ENCODE results near the gene FGFR3. TPM values are rescaled to one million over a fixed set of nuclear protein-coding genes. Genes with fewer than 3 reads are reported as not detected.
A peak's percentile ranks its signal among the peaks of the same experiment; 100 is the strongest.

Gene FGFR3
- total RNA-seq, 2 experiments from 2014 or later: 0.21 to 0.27 TPM

DNA sequence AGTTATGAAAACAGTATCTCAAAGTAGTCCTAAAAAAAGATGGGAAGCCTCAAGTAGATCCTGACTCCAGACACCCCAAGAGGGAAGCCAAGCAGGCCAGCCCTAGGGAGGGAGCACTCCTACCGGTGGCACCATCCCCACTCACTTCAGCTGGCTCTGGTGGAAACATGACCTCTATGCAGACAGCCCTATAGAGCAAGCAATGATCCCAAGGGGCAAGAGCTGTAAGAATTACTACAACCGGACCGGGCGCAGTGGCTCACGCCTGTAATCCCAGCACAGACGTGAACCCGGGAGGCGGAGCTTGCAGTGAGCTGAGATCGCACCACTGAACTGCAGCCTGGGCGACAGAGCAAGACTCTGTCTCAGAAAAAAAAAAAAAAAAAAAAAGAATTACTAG lies 57.2 kb downstream of the FGFR3 start:
- no peak overlapping the region for H3K4me3 Mint-ChIP-seq
- CTCF ChIA-PET: no interaction called here
- no peak overlapping the region for H3K27ac Mint-ChIP-seq
- POLR2A ChIA-PET: no interaction called here
- peaks cover 31% of the 10 kb centered on the region for H3K4me1 Mint-ChIP-seq (ENCODE audit: low read depth)
- H3K9me3 Mint-ChIP-seq: no peaks in the 10 kb centered on the region
- H3K36me3 Mint-ChIP-seq: peaks cover 16% of the 10 kb centered on the region
- no peak for DNase-seq
- intact Hi-C loops (cut with micrococcal nuclease): loop anchor here (10.0 kb wide), 1 partner anchor 165 kb away; the partner anchor contains the start of gene FAM53A
- no peaks in the 10 kb centered on the region for H3K27me3 Mint-ChIP-seq

GRCh38 chr4:1851160-1851559 lies 58.1 kb downstream of the FGFR3 start:
- intact Hi-C loops (cut with micrococcal nuclease): loop anchor here (10.0 kb wide), 1 partner anchor 166 kb away; the partner anchor contains the start of gene FAM53A
- CTCF ChIA-PET: interaction anchor here (3.2 kb wide), 1 partner anchor 49 kb away, joined by 17 read pairs; no protein-coding TSS in a partner anchor
- H3K36me3 Mint-ChIP-seq: peaks cover 16% of the 10 kb centered on the region
- H3K27ac Mint-ChIP-seq: no peak overlapping the region
- no peak overlapping the region for H3K4me3 Mint-ChIP-seq
- H3K4me1 Mint-ChIP-seq (ENCODE audit: low read depth): peaks cover 31% of the 10 kb centered on the region
- H3K9me3 Mint-ChIP-seq: no peaks in the 10 kb centered on the region
- DNase-seq: no peak
- H3K27me3 Mint-ChIP-seq: no peaks in the 10 kb centered on the region
- POLR2A ChIA-PET: no interaction called here

DNA sequence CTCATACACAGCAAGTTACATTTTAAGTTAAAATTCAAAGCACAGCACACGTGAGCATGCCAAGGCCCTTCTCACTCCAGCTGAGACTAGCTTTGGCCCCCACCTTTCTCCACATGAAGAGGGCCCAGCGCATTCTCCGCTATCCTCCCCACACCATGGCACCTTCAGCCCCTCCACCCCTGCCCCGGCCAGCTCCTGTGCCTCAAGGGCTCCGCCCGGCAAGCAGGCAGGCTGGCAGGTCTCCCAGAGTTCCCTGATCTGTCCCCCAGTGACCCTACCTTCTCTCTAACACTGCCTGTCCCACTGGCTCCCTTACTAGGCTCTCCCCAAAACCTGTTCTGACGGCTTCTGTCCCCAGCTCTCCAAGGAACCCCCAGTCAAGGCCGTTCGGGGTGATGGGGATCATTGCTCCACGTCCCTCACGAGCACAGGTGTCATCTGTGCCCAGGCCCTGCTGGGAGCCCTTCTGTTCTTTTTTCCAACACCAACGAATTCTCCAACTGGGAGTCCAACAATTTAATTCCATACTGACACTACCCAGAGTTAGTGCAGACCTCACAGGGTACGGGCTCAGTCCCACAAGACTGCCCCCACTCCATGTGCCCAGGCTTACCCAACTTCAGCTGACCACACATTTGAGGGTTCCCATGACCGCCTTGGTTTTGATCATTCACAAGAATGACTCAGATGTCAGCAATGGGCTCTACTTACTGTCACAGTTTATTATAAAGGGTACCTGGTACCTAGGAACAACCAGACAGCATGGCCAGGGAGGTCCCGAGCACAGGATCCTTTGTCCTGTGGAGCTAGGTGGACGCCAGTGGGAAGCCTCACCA lies 58.7 kb downstream of the FGFR3 start:
- ChIA-PET POLR2A (no interaction called here), CTCF (interaction anchor here (3.2 kb wide), 1 partner anchor 48 kb away, joined by 17 read pairs; no protein-coding TSS in a partner anchor)
- Mint-ChIP-seq H3K9me3 (no peaks in the 10 kb centered on the region), H3K4me1 (ENCODE audit: low read depth) (peaks cover 32% of the 10 kb centered on the region), H3K27me3 (no peaks in the 10 kb centered on the region), H3K4me3 (no peak overlapping the region), H3K36me3 (peaks cover 11% of the 10 kb centered on the region), H3K27ac (no peak overlapping the region)
- DNase-seq: no peak
- intact Hi-C loops (cut with micrococcal nuclease): loop anchor here (10.0 kb wide), 1 partner anchor 167 kb away; the partner anchor contains the start of gene FAM53A

DNA sequence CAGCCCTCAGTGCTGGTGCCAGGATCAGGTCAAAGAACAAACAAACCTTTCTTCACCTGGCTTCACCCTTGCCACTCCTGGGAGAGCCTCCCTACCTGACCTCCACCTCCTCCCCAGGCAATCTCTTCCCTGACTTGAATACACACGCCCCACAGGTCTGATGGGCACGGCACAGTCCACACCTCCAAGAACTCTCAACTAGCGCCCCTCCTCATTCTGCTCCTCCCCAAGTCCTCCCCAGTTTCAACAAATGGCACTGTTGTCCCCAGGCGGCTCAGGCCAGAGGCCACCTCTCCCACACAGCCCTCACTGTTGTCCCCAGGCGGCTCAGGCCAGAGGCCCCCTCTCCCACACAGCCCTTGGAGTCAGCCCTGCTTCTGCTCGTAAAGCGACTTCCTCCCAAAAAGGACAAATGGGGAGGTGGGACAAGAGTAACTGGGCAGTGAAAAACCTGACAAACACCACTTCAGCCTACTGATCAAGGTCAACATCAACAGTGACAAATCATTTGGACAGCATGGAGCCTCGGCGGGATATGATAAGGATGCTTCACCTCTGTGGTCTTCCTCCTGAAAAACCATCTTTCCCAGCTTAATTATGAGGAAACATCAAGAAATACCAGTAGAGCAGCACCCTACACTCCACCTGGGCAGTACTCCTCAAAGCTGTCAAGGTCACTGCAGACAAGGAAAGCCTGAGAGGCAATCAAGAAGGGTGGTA lies 60.0 kb downstream of the FGFR3 start:
- H3K27ac Mint-ChIP-seq: no peak overlapping the region

DNA sequence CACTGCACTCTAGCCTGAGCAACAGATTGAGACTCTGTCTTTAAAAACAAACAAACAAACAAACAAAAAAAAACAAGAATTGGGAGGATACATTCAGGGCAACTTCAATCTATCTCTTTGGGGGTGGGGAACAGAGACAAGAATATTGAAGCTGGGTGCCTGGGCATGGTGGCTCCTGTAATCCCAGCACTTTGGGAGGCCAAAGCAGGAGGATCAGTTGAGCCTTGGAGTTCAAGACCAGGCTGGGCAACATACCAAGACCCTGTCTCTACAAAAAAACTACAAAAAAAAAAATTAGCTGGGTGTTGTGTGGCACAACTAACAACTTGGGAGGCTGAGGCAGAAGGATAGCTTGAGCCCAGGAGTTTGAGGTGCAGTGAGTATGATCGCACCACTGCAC lies 61.7 kb downstream of the FGFR3 start:
- no peak for DNase-seq
- POLR2A ChIA-PET: interaction anchor here (0.6 kb wide), 2 partner anchors 16 to 55 kb away, joined by 3 read pairs; no protein-coding TSS in a partner anchor
- intact Hi-C loops (cut with micrococcal nuclease): loop anchor here (5.0 to 10.0 kb wide), 2 partner anchors 132 to 170 kb away; partner anchors contain the start of genes FAM53A, TACC3 and TMEM129
- Mint-ChIP-seq H3K4me3 (peak overlapping the region; percentile 77), H3K27me3 (no peaks in the 10 kb centered on the region), H3K36me3 (peaks cover 8% of the 10 kb centered on the region), H3K4me1 (ENCODE audit: low read depth) (peaks cover 40% of the 10 kb centered on the region), H3K27ac (no peak overlapping the region), H3K9me3 (no peaks in the 10 kb centered on the region)
- CTCF ChIA-PET: interaction anchor here (6.1 kb wide), 1 partner anchor 46 kb away, joined by 55 read pairs; no protein-coding TSS in a partner anchor

More for the DNA sequence above, 60.0 kb downstream of the FGFR3 start:
- ChIA-PET POLR2A (no interaction called here), CTCF (interaction anchor here (3.2 kb wide), 1 partner anchor 47 kb away, joined by 17 read pairs; no protein-coding TSS in a partner anchor)
- intact Hi-C loops (cut with micrococcal nuclease): loop anchor here (10.0 kb wide), 1 partner anchor 168 kb away; the partner anchor contains the start of gene FAM53A
- no peak for DNase-seq
- Mint-ChIP-seq H3K9me3 (no peaks in the 10 kb centered on the region), H3K4me3 (no peak overlapping the region), H3K4me1 (ENCODE audit: low read depth) (peaks cover 40% of the 10 kb centered on the region), H3K27me3 (no peaks in the 10 kb centered on the region), H3K36me3 (peaks cover 8% of the 10 kb centered on the region)

GRCh38 chr4:1855333-1856070 lies 62.4 kb downstream of the FGFR3 start:
- peaks cover 8% of the 10 kb centered on the region for H3K36me3 Mint-ChIP-seq
- H3K27ac Mint-ChIP-seq: no peak overlapping the region
- CTCF ChIA-PET: interaction anchor here (1.0 to 6.1 kb wide), 3 partner anchors 15 to 45 kb away, joined by 3 to 55 read pairs (median 3); no protein-coding TSS in a partner anchor
- H3K9me3 Mint-ChIP-seq: no peaks in the 10 kb centered on the region
- POLR2A ChIA-PET: interaction anchor here (0.6 to 3.6 kb wide), 6 partner anchors 13 to 172 kb away, joined by 3 to 31 read pairs (median 4); partner anchors contain the start of gene NSD2
- intact Hi-C loops (cut with micrococcal nuclease): loop anchor here (1.0 to 10.0 kb wide), 4 partner anchors 15 to 171 kb away; partner anchors contain the start of genes FAM53A, TACC3 and TMEM129
- DNase-seq: peak; percentile 29
- H3K27me3 Mint-ChIP-seq: no peaks in the 10 kb centered on the region
- H3K4me1 Mint-ChIP-seq (ENCODE audit: low read depth): peaks cover 37% of the 10 kb centered on the region
- H3K4me3 Mint-ChIP-seq: peak overlapping the region; percentile 79

- intact Hi-C loops (cut with micrococcal nuclease): loop anchor here (1.0 to 10.0 kb wide), 4 partner anchors 14 to 172 kb away; partner anchors contain the start of genes FAM53A, TACC3 and TMEM129
- CTCF ChIA-PET: interaction anchor here (0.6 to 6.1 kb wide), 7 partner anchors 12 to 167 kb away, joined by 3 to 55 read pairs (median 5); no protein-coding TSS in a partner anchor
Observed at GRCh38 chr4:1856071-1856942, 63.2 kb downstream of the FGFR3 start, which contains the start of gene LETM1. Gene LETM1 (minus strand): TSS chr4:1856156. CDS start chr4:1855950, 206 bp downstream.

GRCh38 chr4:1856943-1857699 lies 64.0 kb downstream of the FGFR3 start:
- Mint-ChIP-seq H3K36me3 (peaks cover 8% of the 10 kb centered on the region), H3K9me3 (no peaks in the 10 kb centered on the region), H3K27me3 (no peaks in the 10 kb centered on the region), H3K27ac (no peak overlapping the region), H3K4me1 (ENCODE audit: low read depth) (peaks cover 34% of the 10 kb centered on the region), H3K4me3 (peak overlapping the region; percentile 79)
- POLR2A ChIA-PET: interaction anchor here (0.9 to 3.6 kb wide), 3 partner anchors 8 to 16 kb away, joined by 3 to 31 read pairs (median 16); partner anchors contain the start of gene NSD2
- intact Hi-C loops (cut with micrococcal nuclease): loop anchor here (1.0 to 10.0 kb wide), 4 partner anchors 13 to 172 kb away; partner anchors contain the start of genes FAM53A, TACC3 and TMEM129
- CTCF ChIA-PET: interaction anchor here (0.6 to 6.1 kb wide), 7 partner anchors 11 to 168 kb away, joined by 3 to 55 read pairs (median 5); no protein-coding TSS in a partner anchor
- no peak for DNase-seq

More at GRCh38 chr4:1856071-1856942, 63.2 kb downstream of the FGFR3 start, which contains the start of gene LETM1:
- Mint-ChIP-seq H3K27ac (peak within 1 kb of the TSS; percentile 49), H3K27me3 (no peaks in the 10 kb centered on the region), H3K36me3 (peaks cover 8% of the 10 kb centered on the region), H3K9me3 (no peaks in the 10 kb centered on the region), H3K4me3 (peak within 1 kb of the TSS; percentile 79), H3K4me1 (ENCODE audit: low read depth) (peaks cover 31% of the 10 kb centered on the region)
- DNase-seq: peak; percentile 96
- POLR2A ChIA-PET: interaction anchor here (0.9 to 3.6 kb wide), 5 partner anchors 9 to 173 kb away, joined by 3 to 31 read pairs (median 5); partner anchors contain the start of gene NSD2

DNA sequence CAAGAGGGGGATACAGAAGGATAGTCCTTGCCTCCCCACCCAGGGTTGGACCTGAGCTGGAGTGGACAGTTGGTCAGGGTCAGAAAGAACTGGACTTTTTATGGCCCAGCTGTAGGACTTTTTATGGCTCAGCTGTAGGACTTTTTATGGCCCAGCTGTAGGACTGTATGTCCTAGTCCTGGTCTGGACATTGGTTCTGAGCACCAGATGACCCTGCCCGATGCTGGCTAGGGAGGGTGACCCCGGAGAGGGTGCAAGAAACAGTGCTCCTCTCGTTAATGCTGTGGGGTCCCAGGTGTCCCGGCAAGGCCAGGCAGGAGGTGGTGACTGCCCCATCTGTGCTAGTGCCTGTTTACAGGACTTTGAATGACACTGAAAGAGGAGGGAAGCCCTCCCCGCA lies 64.8 kb downstream of the FGFR3 start:
- Mint-ChIP-seq H3K27ac (no peak overlapping the region), H3K27me3 (no peaks in the 10 kb centered on the region), H3K9me3 (no peaks in the 10 kb centered on the region), H3K4me1 (ENCODE audit: low read depth) (peaks cover 32% of the 10 kb centered on the region), H3K4me3 (no peak overlapping the region), H3K36me3 (peaks cover 6% of the 10 kb centered on the region)
- POLR2A ChIA-PET: interaction anchor here (2.9 to 3.6 kb wide), 2 partner anchors 12 to 15 kb away, joined by 16 to 31 read pairs; partner anchors contain the start of gene NSD2
- CTCF ChIA-PET: interaction anchor here (6.1 kb wide), 1 partner anchor 43 kb away, joined by 55 read pairs; no protein-coding TSS in a partner anchor
- intact Hi-C loops (cut with micrococcal nuclease): loop anchor here (5.0 to 10.0 kb wide), 2 partner anchors 136 to 173 kb away; partner anchors contain the start of genes FAM53A, TACC3 and TMEM129
- DNase-seq: no peak

Measured in activated CD4-positive, alpha-beta memory T cell treated with anti-CD3 and anti-CD28 coated beads for 36 hours (primary cell).